ENCODE measurements around the gene TSPAN3.

TSPAN3 gene

GRCh38 chr15:77042955-77043920 lies 27.7 kb downstream of the TSPAN3 start:
- Histone ChIP-seq H3K4me1 (ENCODE audit: control insufficient read depth in 1 of 2, insufficient read depth in 2 of 2, low read length in 2 of 2) (no peaks in the 10 kb centered on the region), H3K36me3 (ENCODE audit: control insufficient read depth in 1 of 2, insufficient read depth in 2 of 2, low read length in 2 of 2) (peaks cover 46 to 57% of the 10 kb centered on the region in 2 donors), H3K27ac (ENCODE audit: low read depth, low read length) (no peak overlapping the region)

GRCh38 chr15:77042245-77042919 lies 28.5 kb downstream of the TSPAN3 start:
- Histone ChIP-seq H3K4me3 (ENCODE audit: low read depth in 1 of 2, low read length in 2 of 2) (no peak overlapping the region), H3K4me1 (ENCODE audit: control insufficient read depth in 1 of 2, insufficient read depth in 2 of 2, low read length in 2 of 2) (no peaks in the 10 kb centered on the region), H3K36me3 (ENCODE audit: control insufficient read depth in 1 of 2, insufficient read depth in 2 of 2, low read length in 2 of 2) (peaks cover 44 to 61% of the 10 kb centered on the region in 2 donors), H3K27ac (ENCODE audit: low read depth, low read length) (no peak overlapping the region), H3K9ac (ENCODE audit: low read depth in 1 of 2, low read length in 2 of 2) (no peak overlapping the region), H3K9me3 (ENCODE audit: control insufficient read depth in 1 of 2, low read length in 2 of 2) (no peaks in the 10 kb centered on the region), H3K27me3 (ENCODE audit: control insufficient read depth in 1 of 2, insufficient read depth in 2 of 2, low read length in 2 of 2) (no peaks in the 10 kb centered on the region)

More at GRCh38 chr15:77042955-77043920, 27.7 kb downstream of the TSPAN3 start:
- Histone ChIP-seq H3K4me3 (ENCODE audit: low read depth in 1 of 2, low read length in 2 of 2) (no peak overlapping the region), H3K9ac (ENCODE audit: low read depth in 1 of 2, low read length in 2 of 2) (no peak overlapping the region), H3K27me3 (ENCODE audit: control insufficient read depth in 1 of 2, insufficient read depth in 2 of 2, low read length in 2 of 2) (no peaks in the 10 kb centered on the region), H3K9me3 (ENCODE audit: control insufficient read depth in 1 of 2, low read length in 2 of 2) (no peaks in the 10 kb centered on the region)

GRCh38 chr15:77040673-77041072 lies 30.2 kb downstream of the TSPAN3 start:
- Histone ChIP-seq H3K9me3 (ENCODE audit: control insufficient read depth in 1 of 2, low read length in 2 of 2) (no peaks in the 10 kb centered on the region), H3K27ac (ENCODE audit: low read depth, low read length) (no peak overlapping the region), H3K4me1 (ENCODE audit: control insufficient read depth in 1 of 2, insufficient read depth in 2 of 2, low read length in 2 of 2) (no peaks in the 10 kb centered on the region), H3K36me3 (ENCODE audit: control insufficient read depth in 1 of 2, insufficient read depth in 2 of 2, low read length in 2 of 2) (peaks cover 41 to 64% of the 10 kb centered on the region in 2 donors), H3K9ac (ENCODE audit: low read depth in 1 of 2, low read length in 2 of 2) (no peak overlapping the region), H3K27me3 (ENCODE audit: control insufficient read depth in 1 of 2, insufficient read depth in 2 of 2, low read length in 2 of 2) (no peaks in the 10 kb centered on the region), H3K4me3 (ENCODE audit: low read depth in 1 of 2, low read length in 2 of 2) (no peak overlapping the region)

- no peak overlapping the region for H3K9ac ChIP-seq (ENCODE audit: low read depth in 1 of 2, low read length in 2 of 2)
- peaks cover 0 to 3% of the 10 kb centered on the region in 2 donors for H3K4me1 ChIP-seq (ENCODE audit: control insufficient read depth in 1 of 2, insufficient read depth in 2 of 2, low read length in 2 of 2)
- H3K27ac ChIP-seq (ENCODE audit: low read depth, low read length), result no peak overlapping the region
- H3K27me3 ChIP-seq (ENCODE audit: control insufficient read depth in 1 of 2, insufficient read depth in 2 of 2, low read length in 2 of 2), result no peaks in the 10 kb centered on the region
- no peak overlapping the region for H3K4me3 ChIP-seq (ENCODE audit: low read depth in 1 of 2, low read length in 2 of 2)
- no peaks in the 10 kb centered on the region for H3K9me3 ChIP-seq (ENCODE audit: control insufficient read depth in 1 of 2, low read length in 2 of 2)
- peaks cover 38 to 57% of the 10 kb centered on the region in 2 donors for H3K36me3 ChIP-seq (ENCODE audit: control insufficient read depth in 1 of 2, insufficient read depth in 2 of 2, low read length in 2 of 2)
Measured at GRCh38 chr15:77039848-77040247, 31.1 kb downstream of the TSPAN3 start.

- H3K9me3 ChIP-seq (ENCODE audit: control insufficient read depth in 1 of 2, low read length in 2 of 2), result no peaks in the 10 kb centered on the region
- H3K9ac ChIP-seq (ENCODE audit: low read depth in 1 of 2, low read length in 2 of 2), result no peak overlapping the region
- peaks cover 0 to 5% of the 10 kb centered on the region in 2 donors for H3K4me1 ChIP-seq (ENCODE audit: control insufficient read depth in 1 of 2, insufficient read depth in 2 of 2, low read length in 2 of 2)
- H3K36me3 ChIP-seq (ENCODE audit: control insufficient read depth in 1 of 2, insufficient read depth in 2 of 2, low read length in 2 of 2), result peaks cover 32 to 51% of the 10 kb centered on the region in 2 donors
- H3K27ac ChIP-seq (ENCODE audit: low read depth, low read length), result no peak overlapping the region
- H3K4me3 ChIP-seq (ENCODE audit: low read depth in 1 of 2, low read length in 2 of 2), result no peak overlapping the region
- H3K27me3 ChIP-seq (ENCODE audit: control insufficient read depth in 1 of 2, insufficient read depth in 2 of 2, low read length in 2 of 2), result no peaks in the 10 kb centered on the region
Measured at GRCh38 chr15:77039217-77039533, 31.7 kb downstream of the TSPAN3 start.

- peaks cover 0 to 5% of the 10 kb centered on the region in 2 donors for H3K4me1 ChIP-seq (ENCODE audit: control insufficient read depth in 1 of 2, insufficient read depth in 2 of 2, low read length in 2 of 2)
- no peaks in the 10 kb centered on the region for H3K27me3 ChIP-seq (ENCODE audit: control insufficient read depth in 1 of 2, insufficient read depth in 2 of 2, low read length in 2 of 2)
- no peak overlapping the region for H3K4me3 ChIP-seq (ENCODE audit: low read depth in 1 of 2, low read length in 2 of 2)
- H3K27ac ChIP-seq (ENCODE audit: low read depth, low read length), result no peak overlapping the region
- H3K36me3 ChIP-seq (ENCODE audit: control insufficient read depth in 1 of 2, insufficient read depth in 2 of 2, low read length in 2 of 2), result peaks cover 31 to 45% of the 10 kb centered on the region in 2 donors
- H3K9me3 ChIP-seq (ENCODE audit: control insufficient read depth in 1 of 2, low read length in 2 of 2), result no peaks in the 10 kb centered on the region
- no peak overlapping the region for H3K9ac ChIP-seq (ENCODE audit: low read depth in 1 of 2, low read length in 2 of 2)
Measured at GRCh38 chr15:77038312-77039216, 32.3 kb downstream of the TSPAN3 start.

- Histone ChIP-seq H3K9ac (ENCODE audit: low read depth in 1 of 2, low read length in 2 of 2) (no peak overlapping the region), H3K4me1 (ENCODE audit: control insufficient read depth in 1 of 2, insufficient read depth in 2 of 2, low read length in 2 of 2) (peaks cover 0 to 5% of the 10 kb centered on the region in 2 donors), H3K9me3 (ENCODE audit: control insufficient read depth in 1 of 2, low read length in 2 of 2) (no peaks in the 10 kb centered on the region), H3K36me3 (ENCODE audit: control insufficient read depth in 1 of 2, insufficient read depth in 2 of 2, low read length in 2 of 2) (peaks cover 24 to 35% of the 10 kb centered on the region in 2 donors), H3K27ac (ENCODE audit: low read depth, low read length) (no peak overlapping the region), H3K27me3 (ENCODE audit: control insufficient read depth in 1 of 2, insufficient read depth in 2 of 2, low read length in 2 of 2) (no peaks in the 10 kb centered on the region), H3K4me3 (ENCODE audit: low read depth in 1 of 2, low read length in 2 of 2) (no peak overlapping the region)
Measured at GRCh38 chr15:77037388-77038209, 33.3 kb downstream of the TSPAN3 start.

- H3K27me3 ChIP-seq (ENCODE audit: control insufficient read depth in 1 of 2, insufficient read depth in 2 of 2, low read length in 2 of 2), result no peaks in the 10 kb centered on the region
- H3K27ac ChIP-seq (ENCODE audit: low read depth, low read length), result no peak overlapping the region
- no peak overlapping the region for H3K9ac ChIP-seq (ENCODE audit: low read depth in 1 of 2, low read length in 2 of 2)
- no peaks in the 10 kb centered on the region for H3K9me3 ChIP-seq (ENCODE audit: control insufficient read depth in 1 of 2, low read length in 2 of 2)
- peaks cover 0 to 5% of the 10 kb centered on the region in 2 donors for H3K4me1 ChIP-seq (ENCODE audit: control insufficient read depth in 1 of 2, insufficient read depth in 2 of 2, low read length in 2 of 2)
- H3K36me3 ChIP-seq (ENCODE audit: control insufficient read depth in 1 of 2, insufficient read depth in 2 of 2, low read length in 2 of 2), result peaks cover 16 to 27% of the 10 kb centered on the region in 2 donors
- no peak overlapping the region for H3K4me3 ChIP-seq (ENCODE audit: low read depth in 1 of 2, low read length in 2 of 2)
Measured at GRCh38 chr15:77036537-77037387, 34.1 kb downstream of the TSPAN3 start.

Data from duodenal mucosa (tissue), 2 donors.